OCI-LY3 (cell line): Measurements from ENCODE around the gene COL8A2.

Source experiments
- H2AFZ ChIP-seq: fragments of 200-600, 300-600 bp; shearing (Covaris generic); 2 replicates; pipeline ENCODE4 v1.6.0; 2014; ENCODE audit warnings: antibody characterized with exemption, low read depth, low read length
- H3K27ac ChIP-seq: fragments of 200-600, 300-600 bp; sonication (generic); 2 replicates; pipeline ENCODE4 v1.5.1; 2014; ENCODE audit warnings: mild to moderate bottlenecking, low read length, moderate library complexity, mixed read lengths
- H3K27me3 ChIP-seq: fragments of 200-600, 300-600 bp; sonication (generic); 2 replicates; pipeline ENCODE4 v1.6.1; 2014; ENCODE audit warnings: low read depth, low read length, mixed read lengths
- H3K36me3 ChIP-seq: fragments of 200-600, 300-600 bp; sonication (generic); replicated peaks from 2 replicates; pipeline ENCODE3; 2014; ENCODE audit warnings: low read depth, low read length, mixed read lengths
- H3K4me1 ChIP-seq: fragments of 300-600, 200-600 bp; sonication (generic); 2 replicates; pipeline ENCODE4 v1.6.1; 2014; ENCODE audit warnings: low read length, mixed read lengths
- H3K4me2 ChIP-seq: fragments of 200-600, 300-600 bp; sonication (generic); 2 replicates; pipeline ENCODE4 v1.6.1; 2014; ENCODE audit warnings: low read length, mixed read lengths
- H3K4me3 ChIP-seq: fragments of 300-600, 200-600 bp; sonication (generic); 2 replicates; pipeline ENCODE4 v1.5.1; 2014; ENCODE audit warnings: antibody characterized with exemption, mild to moderate bottlenecking, low read length, moderate library complexity
- H3K79me2 ChIP-seq: fragments of 300-600, 200-600 bp; shearing (Covaris generic); 2 replicates; pipeline ENCODE4 v1.6.1; 2014; ENCODE audit warnings: mild to moderate bottlenecking, low read length, mixed read lengths
- H3K9ac ChIP-seq: fragments of 300-600, 200-600 bp; shearing (Covaris generic); 2 replicates; pipeline ENCODE4 v1.6.0; 2014; ENCODE audit warnings: mild to moderate bottlenecking, low read length, moderate library complexity
- H3K9me3 ChIP-seq: fragments of 200-600, 300-600 bp; shearing (Covaris generic); 2 replicates; pipeline ENCODE4 v1.6.1; 2014; ENCODE audit warnings: low read length, mixed read lengths; ENCODE audit not compliant: insufficient read depth
- H4K20me1 ChIP-seq: fragments of 200-600, 300-600 bp; sonication (generic); 2 replicates; pipeline ENCODE4 v1.6.1; 2016; ENCODE audit warnings: low read length, mixed read lengths; ENCODE audit not compliant: insufficient read depth
- CTCF ChIP-seq: fragments of 200-600, 300-600 bp; sonication (generic); IDR thresholded peaks from 2 replicates; pipeline ENCODE4 v1.5.1; 2014; ENCODE audit warnings: antibody characterized with exemption, low read length, low read depth
- EZH2phosphoT487 ChIP-seq: fragments of 200-600 bp; shearing (Covaris generic); IDR thresholded peaks from 2 replicates; pipeline ENCODE4 v1.6.1; 2018; ENCODE audit warnings: antibody characterized with exemption, mixed run types, low read depth

The COL8A2 gene

GRCh38 chr1:36161641-36162531, 36.9 kb upstream of the COL8A2 start:
- H3K4me2 ChIP-seq = peak overlapping the region; percentile 83
- peak overlapping the region; percentile 59 for H3K27ac ChIP-seq
- H3K79me2 ChIP-seq = peaks cover 96% of the 10 kb centered on the region
- H2AFZ ChIP-seq = no peak overlapping the region
- H3K9me3 ChIP-seq = no peaks in the 10 kb centered on the region
- H3K36me3 ChIP-seq = peaks cover 2% of the 10 kb centered on the region
- peak overlapping the region; percentile 75 for H3K4me3 ChIP-seq
- peaks cover 16% of the 10 kb centered on the region for H4K20me1 ChIP-seq
- no peaks in the 10 kb centered on the region for H3K27me3 ChIP-seq
- peaks cover 48% of the 10 kb centered on the region for H3K4me1 ChIP-seq
- no peak for TF ChIP-seq CTCF
- TF ChIP-seq EZH2phosphoT487 = no peak
- peak overlapping the region; percentile 76 for H3K9ac ChIP-seq

GRCh38 chr1:36160949-36161485, 36.0 kb upstream of the COL8A2 start:
- Histone ChIP-seq H3K9ac (peak overlapping the region; percentile 76), H4K20me1 (peaks cover 15% of the 10 kb centered on the region), H3K79me2 (peaks cover 98% of the 10 kb centered on the region)

GRCh38 chr1:36160388-36160948, 35.4 kb upstream of the COL8A2 start:
- H3K27ac ChIP-seq = peak overlapping the region; percentile 59
- H2AFZ ChIP-seq = no peak overlapping the region
- peaks cover 2% of the 10 kb centered on the region for H3K36me3 ChIP-seq
- H3K4me2 ChIP-seq = peak overlapping the region; percentile 83
- H3K4me1 ChIP-seq = peaks cover 48% of the 10 kb centered on the region
- H3K9ac ChIP-seq = peak overlapping the region; percentile 76
- peaks cover 97% of the 10 kb centered on the region for H3K79me2 ChIP-seq
- H3K27me3 ChIP-seq = no peaks in the 10 kb centered on the region
- H3K9me3 ChIP-seq = no peaks in the 10 kb centered on the region
- TF ChIP-seq CTCF = no peak
- no peak for TF ChIP-seq EZH2phosphoT487
- peak overlapping the region; percentile 75 for H3K4me3 ChIP-seq
- H4K20me1 ChIP-seq = peaks cover 15% of the 10 kb centered on the region

More at GRCh38 chr1:36160949-36161485, 36.0 kb upstream of the COL8A2 start:
- Histone ChIP-seq H3K27ac (peak overlapping the region; percentile 59), H3K4me1 (peaks cover 48% of the 10 kb centered on the region), H3K27me3 (no peaks in the 10 kb centered on the region), H3K4me2 (peak overlapping the region; percentile 83), H3K4me3 (peak overlapping the region; percentile 75), H3K36me3 (peaks cover 2% of the 10 kb centered on the region), H2AFZ (no peak overlapping the region), H3K9me3 (no peaks in the 10 kb centered on the region)
- TF ChIP-seq CTCF = peak; percentile 35
- no peak for TF ChIP-seq EZH2phosphoT487
